Thyroid gland (tissue), 4 donors: ENCODE results near the gene CLPSL2. TPM values are rescaled to one million over a fixed set of nuclear protein-coding genes. Genes with fewer than 3 reads are reported as not detected.

ENCODE experiments used
- DNase-seq, 2 donors: peaks; one replicate each; pipeline ENCODE4 v3.0.0-alpha.2; 2019
- H3K27ac ChIP-seq, 3 donors: fragments of 200-600 bp; sonication (generic); 1 replicate in 2 of 3; 2 replicates in 1 of 3; pipeline ENCODE4 v1.5.1; 2016 to 2019; ENCODE audit warnings: mild to moderate bottlenecking in 1 of 3, moderate library complexity in 1 of 3
- H3K27me3 ChIP-seq: fragments of 200-600 bp; sonication (generic); one replicate; pipeline ENCODE4 v1.5.1; 2019
- H3K36me3 ChIP-seq, 2 donors: fragments of 200-600 bp; sonication (generic); one replicate each; pipeline ENCODE4 v1.5.1; 2016 to 2019
- H3K4me1 ChIP-seq, 2 donors: fragments of 200-600 bp; sonication (generic); one replicate each; pipeline ENCODE4 v1.5.1; 2017 to 2019
- H3K4me3 ChIP-seq, 3 donors: fragments of 200-600 bp; sonication (generic); replicated peaks in 1 of 3; 1 replicate in 2 of 3; 2 replicates in 1 of 3; pipeline ENCODE4 v1.5.1; 2016; ENCODE audit warnings: mild to moderate bottlenecking in 1 of 3
- H3K9me3 ChIP-seq: fragments of 200-600 bp; sonication (generic); one replicate; pipeline ENCODE4 v1.5.1; 2017
- POLR2A ChIP-seq, 2 donors: fragments of 450-650 bp; IDR thresholded peaks; one replicate each; pipeline ENCODE4 v1.6.1; 2017; ENCODE audit warnings: antibody characterized with exemption in 2 of 2, mild to moderate bottlenecking in 2 of 2, moderate library complexity in 1 of 2
- WGBS, 2 donors: methylation state at CpG; one replicate each; pipeline ENCODE4 v1.1.5; 2017; 5-methylcytosine and 5-hydroxymethylcytosine counted together
- intact Hi-C: fragments of 100-400 bp; cut with DNase I; formaldehyde crosslinking; loops from one replicate; pipeline ENCODE4 v1.15.1; 2023
- total RNA-seq, 4 donors: library from RNA; depleted of rRNA; stranded (reverse); fragments of >200 nt; gene quantifications; one replicate each; pipeline ENCODE4 v1.2.3, GENCODE V29; 2016
- TF ChIP-seq, protein P1 (sequence below), 6 experiments: fragments of 200-600 bp in 3 of 6; fragments of 450-650 bp in 3 of 6; sonication (generic) in 3 of 6; IDR thresholded peaks; one replicate each; pipeline ENCODE4 v1.5.1; 2016 to 2019; ENCODE audit warnings: antibody characterized with exemption in 6 of 6, mild to moderate bottlenecking in 2 of 6, inconsistent platforms in 1 of 6, moderate library complexity in 1 of 6

The CLPSL2 gene
- total RNA-seq = not detected

DNA sequence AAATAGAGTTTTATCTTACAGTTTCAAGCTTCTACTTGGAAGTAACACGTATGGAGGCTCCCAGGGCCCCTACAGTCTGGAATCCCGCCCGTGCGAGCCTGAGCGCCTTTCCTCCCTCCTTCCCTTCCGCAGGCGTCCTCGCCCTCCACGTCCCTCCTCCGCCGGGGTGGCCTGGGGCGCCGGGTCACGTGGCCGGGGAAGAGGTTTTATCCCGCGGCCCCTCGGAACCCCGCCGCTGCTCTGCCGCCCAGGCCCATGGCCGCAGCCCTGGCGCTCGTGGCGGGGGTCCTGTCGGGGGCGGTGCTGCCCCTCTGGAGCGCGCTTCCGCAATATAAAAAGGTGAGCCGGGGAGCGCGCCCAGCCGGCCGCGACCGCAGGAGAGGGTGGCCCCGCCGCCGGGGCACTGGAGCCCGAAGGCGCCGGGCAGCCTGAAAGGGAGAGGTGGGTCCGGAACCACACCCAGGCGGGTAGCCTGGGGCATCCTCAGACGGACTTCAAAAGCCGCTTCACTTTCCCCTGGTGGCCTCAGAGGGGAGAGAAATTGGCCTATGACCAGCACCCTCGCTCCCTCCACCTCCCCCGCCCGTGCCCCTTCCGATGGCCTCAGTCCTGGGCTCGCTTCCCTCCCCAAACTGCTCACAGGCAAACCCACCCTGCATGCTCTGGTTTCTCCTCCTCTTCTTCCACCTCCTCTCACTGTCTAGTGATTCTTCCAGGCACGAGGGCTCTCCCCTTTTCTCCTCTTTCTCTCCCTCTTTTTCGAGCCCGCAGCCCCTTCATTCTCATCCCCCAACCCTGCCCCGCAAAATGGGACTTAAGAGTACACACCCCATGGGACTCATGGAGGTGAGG is at the start of gene CLPSL2:
Gene CLPSL2 (plus strand): TSS at position 235 of the 852 bp plus-strand sequence. CDS start 21 bp downstream, at position 256.
- WGBS, 2 donors = 4 to 5% methylated on average over 34 to 39 of the region's 56 CpGs
- intact Hi-C loops = no loop called here
- peaks cover 9 to 11% of the 10 kb centered on the region in 2 donors for H3K4me1 ChIP-seq
- H3K27ac ChIP-seq = no peak within 1 kb of the TSS
- DNase-seq = peak; percentile 19 to 26
- H3K36me3 ChIP-seq = no peaks in the 10 kb centered on the region
- TF ChIP-seq, protein P1, sequence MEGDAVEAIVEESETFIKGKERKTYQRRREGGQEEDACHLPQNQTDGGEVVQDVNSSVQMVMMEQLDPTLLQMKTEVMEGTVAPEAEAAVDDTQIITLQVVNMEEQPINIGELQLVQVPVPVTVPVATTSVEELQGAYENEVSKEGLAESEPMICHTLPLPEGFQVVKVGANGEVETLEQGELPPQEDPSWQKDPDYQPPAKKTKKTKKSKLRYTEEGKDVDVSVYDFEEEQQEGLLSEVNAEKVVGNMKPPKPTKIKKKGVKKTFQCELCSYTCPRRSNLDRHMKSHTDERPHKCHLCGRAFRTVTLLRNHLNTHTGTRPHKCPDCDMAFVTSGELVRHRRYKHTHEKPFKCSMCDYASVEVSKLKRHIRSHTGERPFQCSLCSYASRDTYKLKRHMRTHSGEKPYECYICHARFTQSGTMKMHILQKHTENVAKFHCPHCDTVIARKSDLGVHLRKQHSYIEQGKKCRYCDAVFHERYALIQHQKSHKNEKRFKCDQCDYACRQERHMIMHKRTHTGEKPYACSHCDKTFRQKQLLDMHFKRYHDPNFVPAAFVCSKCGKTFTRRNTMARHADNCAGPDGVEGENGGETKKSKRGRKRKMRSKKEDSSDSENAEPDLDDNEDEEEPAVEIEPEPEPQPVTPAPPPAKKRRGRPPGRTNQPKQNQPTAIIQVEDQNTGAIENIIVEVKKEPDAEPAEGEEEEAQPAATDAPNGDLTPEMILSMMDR (IDR thresholded peaks at IDR 0.05) = no peak
- no peak for TF ChIP-seq POLR2A (IDR thresholded peaks at IDR 0.05)
- no peaks in the 10 kb centered on the region for H3K9me3 ChIP-seq
- H3K4me3 ChIP-seq = peak within 1 kb of the TSS in 1 of 3 donors; percentile 29
- H3K27me3 ChIP-seq = no peaks in the 10 kb centered on the region

DNA sequence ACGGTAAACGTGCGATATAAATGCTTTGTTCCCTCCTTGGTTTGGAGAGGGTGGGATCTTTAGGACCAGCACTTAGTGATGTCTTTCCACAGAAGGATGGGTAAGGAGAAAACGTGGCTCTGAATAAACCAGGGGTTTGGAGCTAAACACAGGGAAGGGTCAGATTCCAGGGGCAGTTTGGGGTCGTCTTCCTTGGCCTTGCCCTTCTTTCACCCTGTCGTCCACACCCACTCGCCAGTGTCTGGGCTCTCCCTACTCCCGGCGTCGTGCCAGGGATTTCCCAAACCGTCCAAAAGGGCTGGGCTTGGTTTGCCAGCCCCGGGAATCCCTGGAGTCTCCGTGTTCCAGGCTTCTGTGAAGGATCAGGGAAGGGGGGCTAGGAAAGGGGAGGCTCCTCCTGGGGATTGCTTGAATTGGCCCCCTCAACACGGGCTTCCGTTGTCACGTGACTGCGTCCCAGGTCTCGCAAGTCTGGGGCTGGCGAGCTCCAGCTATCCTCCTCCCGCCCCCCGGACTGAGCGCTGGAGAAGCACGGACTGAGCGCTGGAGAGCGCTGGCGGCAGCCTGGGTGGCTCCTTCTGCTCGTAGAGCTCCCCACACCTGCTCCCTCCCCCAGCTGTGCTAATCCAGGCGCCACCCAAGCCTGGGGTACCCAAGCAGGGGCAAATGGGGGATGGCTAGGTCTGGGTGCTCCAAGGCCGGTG is 49.0 kb upstream of the CLPSL2 start:
- WGBS, 2 donors = 10 to 11% methylated on average over 12 to 13 of the region's 29 CpGs
- Histone ChIP-seq H3K27me3 (no peaks in the 10 kb centered on the region), H3K4me1 (peaks cover 82 to 93% of the 10 kb centered on the region in 2 donors), H3K4me3 (peak overlapping the region in 1 of 3 donors; percentile 28), H3K36me3 (no peaks in the 10 kb centered on the region), H3K9me3 (no peaks in the 10 kb centered on the region), H3K27ac (peak overlapping the region; percentile 99 to 100 (median 99))
- intact Hi-C loops = loop anchor here (5.0 kb wide), 1 partner anchor 35 kb away; no protein-coding TSS in a partner anchor
- no peak for TF ChIP-seq POLR2A (IDR thresholded peaks at IDR 0.05)
- TF ChIP-seq, protein P1 (IDR thresholded peaks at IDR 0.05) = peak in 2 of 6 experiments; percentile 18 to 21
- DNase-seq = peak; percentile 96 to 98

DNA sequence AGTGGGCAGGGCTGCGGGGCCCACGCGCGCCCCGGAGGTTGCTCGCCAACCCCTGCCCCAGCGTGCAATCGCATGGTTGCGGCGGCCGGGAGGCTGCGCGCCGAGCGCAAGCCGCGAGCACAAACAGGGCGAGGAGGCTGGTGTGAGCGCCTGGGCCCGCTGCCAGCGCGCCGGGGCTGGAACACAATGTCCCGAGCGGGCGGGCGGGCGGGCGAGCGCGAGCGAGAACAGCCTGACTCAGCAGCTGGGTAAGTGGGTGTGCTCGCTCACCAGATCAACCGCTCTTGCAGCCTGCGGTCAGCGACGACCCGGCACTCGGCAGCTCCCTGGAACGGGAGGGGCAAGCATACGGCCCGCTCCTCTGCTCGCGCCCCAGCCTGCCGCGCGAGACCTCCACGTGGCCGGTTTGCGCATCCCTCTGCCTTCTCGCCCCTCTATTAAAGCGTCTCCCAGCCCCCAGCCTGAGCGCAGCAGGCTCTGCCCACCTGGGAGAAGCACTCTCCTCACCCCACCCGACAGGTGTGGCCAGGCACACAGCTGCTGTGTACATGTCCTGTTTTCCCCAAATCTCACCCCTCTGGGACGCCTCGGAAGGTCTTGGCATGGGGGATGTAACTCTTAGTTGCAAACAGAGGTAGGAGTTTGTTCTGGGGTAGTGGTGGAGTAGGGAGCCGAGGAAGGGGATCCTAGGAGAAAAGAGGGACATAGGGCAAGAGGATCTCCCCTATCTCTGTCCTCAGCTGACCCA is 48.3 kb upstream of the CLPSL2 start:
- TF ChIP-seq, protein P1 (IDR thresholded peaks at IDR 0.05) = peak in 2 of 6 experiments; percentile 8 to 19
- peak; percentile 52 to 81 for TF ChIP-seq POLR2A (IDR thresholded peaks at IDR 0.05)
- Histone ChIP-seq H3K36me3 (no peaks in the 10 kb centered on the region), H3K9me3 (no peaks in the 10 kb centered on the region), H3K4me1 (peaks cover 82 to 93% of the 10 kb centered on the region in 2 donors), H3K4me3 (peak overlapping the region in 1 of 3 donors; percentile 28), H3K27me3 (no peaks in the 10 kb centered on the region), H3K27ac (peak overlapping the region; percentile 99 to 100 (median 99))
- DNase-seq = peak; percentile 96 to 97
- 3 to 5% methylated on average over 19 to 26 of the region's 57 CpGs for WGBS, 2 donors
- intact Hi-C loops = loop anchor here (5.0 kb wide), 1 partner anchor 36 kb away; no protein-coding TSS in a partner anchor

GRCh38 chr6:35728683-35729678 is 47.4 kb upstream of the CLPSL2 start:
- DNase-seq = peak; percentile 96 to 97
- intact Hi-C loops = loop anchor here (5.0 kb wide), 1 partner anchor 37 kb away; no protein-coding TSS in a partner anchor
- WGBS, 2 donors = 40 to 60% methylated on average over 10 to 12 of the region's 12 CpGs
- H3K9me3 ChIP-seq = no peaks in the 10 kb centered on the region
- H3K4me3 ChIP-seq = no peak overlapping the region
- H3K36me3 ChIP-seq = no peaks in the 10 kb centered on the region
- H3K27me3 ChIP-seq = no peaks in the 10 kb centered on the region
- peaks cover 81 to 93% of the 10 kb centered on the region in 2 donors for H3K4me1 ChIP-seq
- peak overlapping the region; percentile 99 to 100 (median 99) for H3K27ac ChIP-seq
- TF ChIP-seq POLR2A (IDR thresholded peaks at IDR 0.05) = peak; percentile 68 to 93
- TF ChIP-seq, protein P1 (IDR thresholded peaks at IDR 0.05) = peak in 4 of 6 experiments; percentile 17 to 30 (median 29)
